GM19372 (cell line): ENCODE results near the gene CFAP210.
"Not testable (repeated sequence)": the region's sequence is repeated elsewhere in the genome, so short reads cannot be mapped to it uniquely, and the experiment has no call there.

Experiments used
- ATAC-seq: cut with Tn5 transposase; IDR thresholded peaks from one replicate; pipeline ENCODE4 v1.9.1; 2021; ENCODE audit warnings: mild to moderate bottlenecking, low read depth, moderate library complexity; ENCODE audit not compliant: unreplicated experiment

The CFAP210 gene

GRCh38 chr2:169637620-169638019 lies 56.6 kb downstream of the CFAP210 start:
- ATAC-seq, result no peak

GRCh38 chr2:169636440-169637097 lies 57.6 kb downstream of the CFAP210 start:
- ATAC-seq, result no peak

- no peak for ATAC-seq
Measured at GRCh38 chr2:169625781-169626180, 68.4 kb downstream of the CFAP210 start.

GRCh38 chr2:169623235-169623634 lies 71.0 kb downstream of the CFAP210 start:
- no peak for ATAC-seq

- ATAC-seq, result no peak
Measured at GRCh38 chr2:169620509-169620908, 73.7 kb downstream of the CFAP210 start.

GRCh38 chr2:169619946-169620345 lies 74.3 kb downstream of the CFAP210 start:
- no peak for ATAC-seq

- not testable (repeated sequence) for ATAC-seq
Measured at GRCh38 chr2:169615982-169616381, 78.2 kb downstream of the CFAP210 start.

GRCh38 chr2:169613876-169614275 lies 80.3 kb downstream of the CFAP210 start:
- no peak for ATAC-seq

GRCh38 chr2:169609264-169609663 lies 84.9 kb downstream of the CFAP210 start:
- ATAC-seq, result no peak

GRCh38 chr2:169599568-169599967 lies 94.6 kb downstream of the CFAP210 start:
- no peak for ATAC-seq

GRCh38 chr2:169598982-169599381 lies 95.2 kb downstream of the CFAP210 start:
- no peak for ATAC-seq

GRCh38 chr2:169596546-169596945 lies 97.7 kb downstream of the CFAP210 start:
- not testable (repeated sequence) for ATAC-seq
